Gastroesophageal sphincter (tissue), 3 donors: ENCODE results near the gene CFAP57.

Source experiments
- CTCF ChIP-seq, 4 experiments: fragments of 200-600 bp in 2 of 4; fragments of 450-650 bp in 2 of 4; sonication (generic) in 1 of 4; IDR thresholded peaks; one replicate each; pipeline ENCODE4 v1.5.1; 2017 to 2019; ENCODE audit warnings: antibody characterized with exemption in 4 of 4, mild to moderate bottlenecking in 2 of 4, moderate library complexity in 2 of 4
- EP300 ChIP-seq: sonication (generic); formaldehyde crosslinking; IDR thresholded peaks from one replicate; pipeline ENCODE4 v1.6.1; 2017; ENCODE audit warnings: antibody characterized with exemption, mild to moderate bottlenecking
- POLR2A ChIP-seq, 2 donors: fragments of 450-650 bp; IDR thresholded peaks; one replicate each; pipeline ENCODE4 v1.6.1; 2017; ENCODE audit warnings: antibody characterized with exemption in 2 of 2, mild to moderate bottlenecking in 2 of 2, moderate library complexity in 1 of 2

- TF ChIP-seq CTCF (IDR thresholded peaks at IDR 0.05), result no peak
- TF ChIP-seq POLR2A (IDR thresholded peaks at IDR 0.05), result no peak
- TF ChIP-seq EP300, result no peak
These were observed 78.9 kb downstream of the CFAP57 start for GRCh38 chr1:43251024-43251423.
